Measurements from ENCODE around the gene KIR2DL3. TPM values are rescaled to one million over a fixed set of nuclear protein-coding genes. Genes with fewer than 3 reads are reported as not detected.

Gene KIR2DL3
- total RNA-seq, 1 experiment from 2014 or later = not detected

DNA sequence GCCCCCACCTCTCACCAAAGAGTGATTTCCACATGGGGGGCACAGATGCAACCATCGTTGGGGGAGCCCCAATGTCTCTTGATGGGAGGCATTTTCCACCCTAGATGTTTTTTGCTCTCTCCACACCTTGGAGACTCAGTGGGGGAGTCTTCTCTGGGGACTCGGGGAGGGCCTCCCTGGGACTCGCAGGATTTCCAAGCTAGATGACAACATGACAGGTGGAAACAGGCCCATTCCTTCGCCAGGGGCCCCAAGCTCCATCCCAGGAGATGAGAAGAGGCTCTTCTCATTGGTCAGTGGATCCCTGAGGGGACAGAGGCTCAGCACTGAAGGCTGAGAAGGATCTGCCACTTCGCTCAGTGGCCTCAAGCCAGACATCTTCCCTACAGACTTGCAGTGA lies 52.4 kb downstream of the KIR2DL3 start:
- H2AK5ac ChIP-seq (ENCODE audit: insufficient read length, low read length) = no peak overlapping the region
- H3K36me3 Mint-ChIP-seq (ENCODE audit: insufficient read depth in 1 of 3, low read depth in 3 of 3) = peaks cover 0 to 38% (median 11%) of the 10 kb centered on the region in 3 experiments; a peak in 6 of 7 replicates

More for the DNA sequence above, 52.4 kb downstream of the KIR2DL3 start:
- WGBS (ENCODE audit: extremely low coverage, insufficient read length, low lambda C conversion rate) = no CpG with 5 or more reads among the region's 5 CpGs
- Histone ChIP-seq H4K91ac (ENCODE audit: insufficient read length, low read depth, low read length) (no peak overlapping the region), H3K9ac (ENCODE audit: extremely low read depth, insufficient read length, low read length) (no peak overlapping the region), H3K27ac (ENCODE audit: insufficient read length, low read depth, low read length) (no peak overlapping the region), H4K5ac (ENCODE audit: insufficient read length, low read depth, low read length) (no peak overlapping the region), H3K79me1 (ENCODE audit: insufficient read depth, low read depth, low read length, poor library complexity, severe bottlenecking) (no peaks in the 10 kb centered on the region), H2AFZ (ENCODE audit: low read length) (no peak overlapping the region), H3K14ac (ENCODE audit: insufficient read depth, low read length) (no peak overlapping the region), H3K27me3 (ENCODE audit: insufficient read depth, low read length) (no peaks in the 10 kb centered on the region), H3K18ac (ENCODE audit: insufficient read length, low read depth, low read length) (no peak overlapping the region), H3K56ac (ENCODE audit: insufficient read length, low read depth, low read length) (no peak overlapping the region), H4K8ac (replicated peaks; ENCODE audit: insufficient read length, low read depth, low read length) (no peak overlapping the region), H2BK120ac (ENCODE audit: low read depth, low read length, poor library complexity, severe bottlenecking) (no peak overlapping the region), H3K79me2 (ENCODE audit: insufficient read depth, low read length) (no peaks in the 10 kb centered on the region), H2BK15ac (ENCODE audit: low read depth, low read length) (no peak overlapping the region), H3K4me1 (ENCODE audit: insufficient read depth, low read length) (no peaks in the 10 kb centered on the region), H2BK20ac (ENCODE audit: low read depth, low read length, poor library complexity, severe bottlenecking) (no peak overlapping the region), H3K9me3 (ENCODE audit: control insufficient read depth, low read depth, low read length) (peaks cover 72% of the 10 kb centered on the region), H2BK12ac (ENCODE audit: insufficient read length, low read depth, low read length) (no peak overlapping the region), H3K4ac (ENCODE audit: low read depth, low read length) (no peak overlapping the region), H3K23ac (ENCODE audit: insufficient read length, low read depth, low read length) (no peak overlapping the region), H3K4me2 (ENCODE audit: insufficient read depth, insufficient read length, low read length) (no peak overlapping the region), H4K20me1 (ENCODE audit: control insufficient read depth, insufficient read depth, insufficient read length) (no peaks in the 10 kb centered on the region), H3T11ph (ENCODE audit: low read length) (no peak overlapping the region), H3K23me2 (ENCODE audit: insufficient read length, low read depth, low read length, poor library complexity, severe bottlenecking) (no peaks in the 10 kb centered on the region), H2BK5ac (ENCODE audit: insufficient read length, low read length) (no peak overlapping the region)
- H3K27ac Mint-ChIP-seq = no peak overlapping the region
- TF ChIP-seq, protein P1, sequence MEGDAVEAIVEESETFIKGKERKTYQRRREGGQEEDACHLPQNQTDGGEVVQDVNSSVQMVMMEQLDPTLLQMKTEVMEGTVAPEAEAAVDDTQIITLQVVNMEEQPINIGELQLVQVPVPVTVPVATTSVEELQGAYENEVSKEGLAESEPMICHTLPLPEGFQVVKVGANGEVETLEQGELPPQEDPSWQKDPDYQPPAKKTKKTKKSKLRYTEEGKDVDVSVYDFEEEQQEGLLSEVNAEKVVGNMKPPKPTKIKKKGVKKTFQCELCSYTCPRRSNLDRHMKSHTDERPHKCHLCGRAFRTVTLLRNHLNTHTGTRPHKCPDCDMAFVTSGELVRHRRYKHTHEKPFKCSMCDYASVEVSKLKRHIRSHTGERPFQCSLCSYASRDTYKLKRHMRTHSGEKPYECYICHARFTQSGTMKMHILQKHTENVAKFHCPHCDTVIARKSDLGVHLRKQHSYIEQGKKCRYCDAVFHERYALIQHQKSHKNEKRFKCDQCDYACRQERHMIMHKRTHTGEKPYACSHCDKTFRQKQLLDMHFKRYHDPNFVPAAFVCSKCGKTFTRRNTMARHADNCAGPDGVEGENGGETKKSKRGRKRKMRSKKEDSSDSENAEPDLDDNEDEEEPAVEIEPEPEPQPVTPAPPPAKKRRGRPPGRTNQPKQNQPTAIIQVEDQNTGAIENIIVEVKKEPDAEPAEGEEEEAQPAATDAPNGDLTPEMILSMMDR (conservative IDR thresholded peaks at IDR 0.05) = no peak
- H3K9me3 Mint-ChIP-seq = peaks cover 46 to 62% of the 10 kb centered on the region in 2 experiments
- no peak for DNase-seq
- H3K27me3 Mint-ChIP-seq (ENCODE audit: low read depth) = peaks cover 5% of the 10 kb centered on the region
- no peak overlapping the region for H3K4me3 Mint-ChIP-seq
- H3K4me1 Mint-ChIP-seq = no peaks in the 10 kb centered on the region

All from H9 (cell line).